Upper lobe of left lung (tissue), 4 donors: ENCODE results near the gene SLC35F3.

Experiments used
- POLR2AphosphoS5 ChIP-seq, 2 donors: sonication (generic); formaldehyde crosslinking; IDR thresholded peaks; one replicate each; pipeline ENCODE4 v1.5.1; 2017; ENCODE audit warnings: antibody characterized with exemption in 2 of 2
- TF ChIP-seq, protein P1 (sequence below), 6 experiments: fragments of 450-650 bp in 4 of 6; fragments of 200-600 bp in 2 of 6; sonication (generic) in 2 of 6; IDR thresholded peaks; one replicate each; pipeline ENCODE4 v1.5.1; 2016 to 2019; ENCODE audit warnings: antibody characterized with exemption in 6 of 6

DNA sequence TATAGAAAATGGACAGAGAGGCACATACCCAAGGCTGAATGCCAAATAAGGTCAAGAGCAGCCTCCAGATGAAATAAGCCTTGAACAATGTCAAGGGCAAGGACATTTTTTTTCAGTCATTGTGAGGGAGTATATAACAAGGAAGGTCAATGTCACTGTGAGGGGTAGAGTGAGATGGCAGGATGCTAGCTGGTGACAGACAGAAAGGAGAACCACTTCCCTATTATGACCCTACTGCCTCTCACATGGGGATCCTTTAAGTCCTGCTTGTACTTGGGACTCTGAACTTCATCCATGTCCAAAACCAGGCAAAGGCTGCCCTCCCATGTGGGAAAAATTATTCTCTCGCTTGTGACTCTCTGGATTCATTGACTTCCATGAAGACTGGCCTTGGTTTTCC is 349.3 kb downstream of the SLC35F3 start:
- no peak for TF ChIP-seq POLR2AphosphoS5 (IDR thresholded peaks at IDR 0.05)
- TF ChIP-seq, protein P1, sequence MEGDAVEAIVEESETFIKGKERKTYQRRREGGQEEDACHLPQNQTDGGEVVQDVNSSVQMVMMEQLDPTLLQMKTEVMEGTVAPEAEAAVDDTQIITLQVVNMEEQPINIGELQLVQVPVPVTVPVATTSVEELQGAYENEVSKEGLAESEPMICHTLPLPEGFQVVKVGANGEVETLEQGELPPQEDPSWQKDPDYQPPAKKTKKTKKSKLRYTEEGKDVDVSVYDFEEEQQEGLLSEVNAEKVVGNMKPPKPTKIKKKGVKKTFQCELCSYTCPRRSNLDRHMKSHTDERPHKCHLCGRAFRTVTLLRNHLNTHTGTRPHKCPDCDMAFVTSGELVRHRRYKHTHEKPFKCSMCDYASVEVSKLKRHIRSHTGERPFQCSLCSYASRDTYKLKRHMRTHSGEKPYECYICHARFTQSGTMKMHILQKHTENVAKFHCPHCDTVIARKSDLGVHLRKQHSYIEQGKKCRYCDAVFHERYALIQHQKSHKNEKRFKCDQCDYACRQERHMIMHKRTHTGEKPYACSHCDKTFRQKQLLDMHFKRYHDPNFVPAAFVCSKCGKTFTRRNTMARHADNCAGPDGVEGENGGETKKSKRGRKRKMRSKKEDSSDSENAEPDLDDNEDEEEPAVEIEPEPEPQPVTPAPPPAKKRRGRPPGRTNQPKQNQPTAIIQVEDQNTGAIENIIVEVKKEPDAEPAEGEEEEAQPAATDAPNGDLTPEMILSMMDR (IDR thresholded peaks at IDR 0.05): no peak
